MM.1S (cell line): ENCODE results near the gene MCF2L2.

ENCODE experiments used
- DNase-seq: peaks from one replicate; pipeline ENCODE4 v3.0.0-alpha.2; 2015
- H2AFZ ChIP-seq: fragments of 300-600 bp; sonication (generic); 2 replicates; pipeline ENCODE4 v1.6.0; 2016; ENCODE audit warnings: antibody characterized with exemption, low read length
- H3F3A ChIP-seq: fragments of 300-600 bp; sonication (generic); 2 replicates; pipeline ENCODE4 v1.6.1; 2016; ENCODE audit warnings: mild to moderate bottlenecking, antibody characterized with exemption, low read length, moderate library complexity, mixed read lengths; ENCODE audit not compliant: insufficient read depth
- H3K27ac ChIP-seq: fragments of 300-600 bp; sonication (generic); 2 replicates; pipeline ENCODE4 v1.5.1; 2016; ENCODE audit warnings: mild to moderate bottlenecking, low read length
- H3K27me3 ChIP-seq: fragments of 300-600 bp; sonication (generic); replicated peaks from 2 replicates; pipeline ENCODE4 v1.6.0; 2016; ENCODE audit warnings: low read length; ENCODE audit not compliant: insufficient read depth
- H3K36me3 ChIP-seq: fragments of 300-600 bp; sonication (generic); replicated peaks from 2 replicates; pipeline ENCODE4 v1.6.1; 2016; ENCODE audit warnings: mild to moderate bottlenecking, low read length, mixed read lengths; ENCODE audit not compliant: insufficient read depth
- H3K4me1 ChIP-seq: fragments of 300-600 bp; sonication (generic); 2 replicates; pipeline ENCODE4 v1.6.1; 2016; ENCODE audit warnings: low read length, mixed read lengths
- H3K4me2 ChIP-seq: fragments of 300-600 bp; sonication (generic); 2 replicates; pipeline ENCODE4 v1.6.0; 2016; ENCODE audit warnings: low read depth, low read length
- H3K4me3 ChIP-seq: fragments of 300-600 bp; sonication (generic); 2 replicates; pipeline ENCODE4 v1.5.1; 2016; ENCODE audit warnings: low read length, mixed read lengths
- H3K79me2 ChIP-seq: fragments of 300-600 bp; sonication (generic); 2 replicates; pipeline ENCODE4 v1.6.1; 2016; ENCODE audit warnings: mixed run types, low read length, mixed read lengths
- H3K9ac ChIP-seq: fragments of 300-600 bp; sonication (generic); 2 replicates; pipeline ENCODE4 v1.6.1; 2016; ENCODE audit warnings: low read length, mixed read lengths
- H3K9me2 ChIP-seq: fragments of 300-600 bp; sonication (generic); replicated peaks from 2 replicates; pipeline ENCODE4 v1.6.1; 2016; ENCODE audit warnings: mild to moderate bottlenecking, low read length, mixed read lengths; ENCODE audit not compliant: insufficient read depth
- H3K9me3 ChIP-seq: fragments of 300-600 bp; sonication (generic); replicated peaks from 2 replicates; pipeline ENCODE4 v1.6.1; 2016; ENCODE audit warnings: mild to moderate bottlenecking, low read length, mixed read lengths; ENCODE audit not compliant: insufficient read depth
- H4K20me1 ChIP-seq: fragments of 300-600 bp; sonication (generic); 2 replicates; pipeline ENCODE4 v1.6.1; 2016; ENCODE audit warnings: mild to moderate bottlenecking, low read length, moderate library complexity, mixed read lengths; ENCODE audit not compliant: insufficient read depth
- CTCF ChIP-seq: fragments of 300-600 bp; sonication (generic); IDR thresholded peaks from 2 replicates; pipeline ENCODE4 v1.5.1; 2016; ENCODE audit warnings: antibody characterized with exemption, low read length, mixed read lengths
- EZH2 ChIP-seq: fragments of 300-600 bp; sonication (generic); optimal IDR thresholded peaks from 2 replicates; pipeline ENCODE3; 2017; ENCODE audit warnings: low read depth, mild to moderate bottlenecking, antibody characterized with exemption, low read length, mixed read lengths
- EZH2phosphoT487 ChIP-seq: fragments of 300-600 bp; sonication (generic); IDR thresholded peaks from 2 replicates; pipeline ENCODE4 v1.6.1; 2018; ENCODE audit warnings: antibody characterized with exemption, low read length

MCF2L2 gene

GRCh38 chr3:183277260-183277659, 151.2 kb downstream of the MCF2L2 start:
- TF ChIP-seq EZH2, result no peak
- H3K27ac ChIP-seq, result no peak overlapping the region
- H3F3A ChIP-seq, result no peaks in the 10 kb centered on the region
- no peak overlapping the region for H3K4me3 ChIP-seq
- no peaks in the 10 kb centered on the region for H3K9me2 ChIP-seq
- no peaks in the 10 kb centered on the region for H3K27me3 ChIP-seq
- H3K9ac ChIP-seq, result no peak overlapping the region
- H3K4me1 ChIP-seq, result no peaks in the 10 kb centered on the region
- H4K20me1 ChIP-seq, result no peaks in the 10 kb centered on the region
- H3K9me3 ChIP-seq, result no peaks in the 10 kb centered on the region
- H3K4me2 ChIP-seq, result no peak overlapping the region
- no peaks in the 10 kb centered on the region for H3K36me3 ChIP-seq
- H2AFZ ChIP-seq, result no peak overlapping the region
- H3K79me2 ChIP-seq, result no peaks in the 10 kb centered on the region
- no peak for DNase-seq

- TF ChIP-seq EZH2phosphoT487 (no peak), EZH2 (no peak), CTCF (no peak)
- no peaks in the 10 kb centered on the region for H4K20me1 ChIP-seq
Observed at GRCh38 chr3:183275937-183276336, 152.5 kb downstream of the MCF2L2 start.

GRCh38 chr3:183275418-183275817, 153.0 kb downstream of the MCF2L2 start:
- Histone ChIP-seq H3K9me3 (no peaks in the 10 kb centered on the region), H4K20me1 (no peaks in the 10 kb centered on the region), H3K9me2 (no peaks in the 10 kb centered on the region), H3K4me1 (no peaks in the 10 kb centered on the region), H3K36me3 (no peaks in the 10 kb centered on the region), H3F3A (no peaks in the 10 kb centered on the region), H3K9ac (no peak overlapping the region), H3K27me3 (no peaks in the 10 kb centered on the region), H3K4me3 (no peak overlapping the region), H3K27ac (no peak overlapping the region), H3K4me2 (no peak overlapping the region), H3K79me2 (no peaks in the 10 kb centered on the region), H2AFZ (no peak overlapping the region)
- DNase-seq, result peak; percentile 41
- TF ChIP-seq EZH2 (no peak), CTCF (no peak), EZH2phosphoT487 (no peak)

More at GRCh38 chr3:183275937-183276336, 152.5 kb downstream of the MCF2L2 start:
- Histone ChIP-seq H3K4me3 (no peak overlapping the region), H3K9me3 (no peaks in the 10 kb centered on the region), H3K9ac (no peak overlapping the region), H3K27me3 (no peaks in the 10 kb centered on the region), H3K36me3 (no peaks in the 10 kb centered on the region), H2AFZ (no peak overlapping the region), H3K79me2 (no peaks in the 10 kb centered on the region), H3K4me1 (no peaks in the 10 kb centered on the region), H3K27ac (no peak overlapping the region), H3K4me2 (no peak overlapping the region), H3K9me2 (no peaks in the 10 kb centered on the region), H3F3A (no peaks in the 10 kb centered on the region)
- no peak for DNase-seq

DNA sequence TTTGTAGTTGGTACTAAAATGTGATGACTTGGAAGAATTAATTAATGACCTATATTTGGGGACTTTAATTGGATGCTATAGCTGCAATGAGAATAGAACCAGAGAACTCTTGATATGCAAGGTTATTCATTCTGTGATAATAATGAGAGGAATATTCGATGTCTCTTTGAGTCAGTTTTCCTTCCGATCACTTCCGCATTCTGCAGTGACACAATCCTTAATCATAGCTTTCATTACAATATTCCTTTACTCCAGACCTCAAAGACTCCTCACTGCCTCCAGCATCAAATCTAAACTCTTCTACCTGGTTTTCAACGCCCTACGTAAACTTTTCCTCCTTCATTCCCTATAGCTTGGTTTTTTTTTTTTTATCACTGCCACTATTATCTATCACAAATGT, 153.8 kb downstream of the MCF2L2 start:
- no peaks in the 10 kb centered on the region for H3K27me3 ChIP-seq
- no peaks in the 10 kb centered on the region for H3K4me1 ChIP-seq
- H3K79me2 ChIP-seq, result no peaks in the 10 kb centered on the region
- no peak overlapping the region for H2AFZ ChIP-seq
- no peak for DNase-seq
- H3K4me3 ChIP-seq, result no peak overlapping the region
- no peak overlapping the region for H3K27ac ChIP-seq
- H4K20me1 ChIP-seq, result no peaks in the 10 kb centered on the region
- TF ChIP-seq EZH2phosphoT487 (no peak), EZH2 (no peak), CTCF (no peak)
- no peaks in the 10 kb centered on the region for H3K9me3 ChIP-seq
- H3K9ac ChIP-seq, result no peak overlapping the region
- H3K4me2 ChIP-seq, result no peak overlapping the region
- H3F3A ChIP-seq, result no peaks in the 10 kb centered on the region
- no peaks in the 10 kb centered on the region for H3K36me3 ChIP-seq
- H3K9me2 ChIP-seq, result no peaks in the 10 kb centered on the region
